ENCODE results near the gene ZBBX.

The ZBBX gene

GRCh38 chr3:167228135-167228534, 152.0 kb downstream of the ZBBX start:
- no peak for DNase-seq (ENCODE audit: low read depth)
- H3K4me3 ChIP-seq (ENCODE audit: low read length), result no peak overlapping the region
- H3K9me3 ChIP-seq (ENCODE audit: control insufficient read depth, low read length), result no peaks in the 10 kb centered on the region
- H3K36me3 ChIP-seq (ENCODE audit: control insufficient read depth, insufficient read depth, low read length, severe bottlenecking), result no peaks in the 10 kb centered on the region
- no peak overlapping the region for H3K9ac ChIP-seq (ENCODE audit: low read length)
- no peaks in the 10 kb centered on the region for H3K27me3 ChIP-seq (replicated peaks; ENCODE audit: control insufficient read depth, insufficient read depth, low read length)
- H3K4me1 ChIP-seq (ENCODE audit: control insufficient read depth, insufficient read depth, low read length), result peaks cover 17% of the 10 kb centered on the region

GRCh38 chr3:167225821-167226220, 154.3 kb downstream of the ZBBX start:
- Histone ChIP-seq H3K9me3 (ENCODE audit: control insufficient read depth, low read length) (no peaks in the 10 kb centered on the region), H3K36me3 (ENCODE audit: control insufficient read depth, insufficient read depth, low read length, severe bottlenecking) (no peaks in the 10 kb centered on the region), H3K27me3 (replicated peaks; ENCODE audit: control insufficient read depth, insufficient read depth, low read length) (no peaks in the 10 kb centered on the region), H3K4me3 (ENCODE audit: low read length) (no peak overlapping the region), H3K4me1 (ENCODE audit: control insufficient read depth, insufficient read depth, low read length) (peaks cover 17% of the 10 kb centered on the region), H3K9ac (ENCODE audit: low read length) (no peak overlapping the region)
- no peak for DNase-seq (ENCODE audit: low read depth)

GRCh38 chr3:167209011-167209410, 171.1 kb downstream of the ZBBX start:
- no peaks in the 10 kb centered on the region for H3K4me1 ChIP-seq (ENCODE audit: control insufficient read depth, insufficient read depth, low read length)
- no peak overlapping the region for H3K9ac ChIP-seq (ENCODE audit: low read length)
- H3K4me3 ChIP-seq (ENCODE audit: low read length), result no peak overlapping the region
- no peaks in the 10 kb centered on the region for H3K9me3 ChIP-seq (ENCODE audit: control insufficient read depth, low read length)
- no peak for DNase-seq (ENCODE audit: low read depth)
- H3K36me3 ChIP-seq (ENCODE audit: control insufficient read depth, insufficient read depth, low read length, severe bottlenecking), result no peaks in the 10 kb centered on the region
- no peaks in the 10 kb centered on the region for H3K27me3 ChIP-seq (replicated peaks; ENCODE audit: control insufficient read depth, insufficient read depth, low read length)

DNA sequence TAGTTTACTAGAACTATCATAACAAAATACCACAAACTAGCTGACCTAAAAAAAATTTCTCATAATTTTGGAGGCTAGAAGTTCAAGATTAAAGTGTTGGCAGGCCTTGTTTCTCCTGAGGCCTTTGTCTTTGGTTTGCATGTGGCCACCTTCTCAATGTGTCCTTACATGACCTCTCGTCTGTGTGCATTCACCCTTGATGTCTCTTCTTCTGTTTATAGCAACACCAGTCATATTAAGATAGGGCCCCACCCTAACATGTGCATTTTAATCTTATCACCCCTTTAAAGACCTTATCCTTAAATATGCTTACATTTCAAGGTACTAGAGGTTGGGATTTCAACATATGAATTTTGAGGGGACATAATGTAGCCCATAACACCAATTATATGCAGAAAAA, 177.0 kb downstream of the ZBBX start:
- Histone ChIP-seq H3K9ac (ENCODE audit: low read length) (no peak overlapping the region), H3K9me3 (ENCODE audit: control insufficient read depth, low read length) (no peaks in the 10 kb centered on the region), H3K27me3 (replicated peaks; ENCODE audit: control insufficient read depth, insufficient read depth, low read length) (no peaks in the 10 kb centered on the region), H3K36me3 (ENCODE audit: control insufficient read depth, insufficient read depth, low read length, severe bottlenecking) (no peaks in the 10 kb centered on the region), H3K4me3 (ENCODE audit: low read length) (no peak overlapping the region), H3K4me1 (ENCODE audit: control insufficient read depth, insufficient read depth, low read length) (no peaks in the 10 kb centered on the region)
- DNase-seq (ENCODE audit: low read depth), result no peak

- Histone ChIP-seq H3K27me3 (replicated peaks; ENCODE audit: control insufficient read depth, insufficient read depth, low read length) (no peaks in the 10 kb centered on the region), H3K4me1 (ENCODE audit: control insufficient read depth, insufficient read depth, low read length) (no peaks in the 10 kb centered on the region), H3K9me3 (ENCODE audit: control insufficient read depth, low read length) (no peaks in the 10 kb centered on the region)
Measured at GRCh38 chr3:167198949-167199600, 181.0 kb downstream of the ZBBX start.

More at GRCh38 chr3:167198949-167199600, 181.0 kb downstream of the ZBBX start:
- Histone ChIP-seq H3K4me3 (ENCODE audit: low read length) (no peak overlapping the region), H3K9ac (ENCODE audit: low read length) (no peak overlapping the region), H3K36me3 (ENCODE audit: control insufficient read depth, insufficient read depth, low read length, severe bottlenecking) (no peaks in the 10 kb centered on the region)
- DNase-seq (ENCODE audit: low read depth), result no peak
